ENCODE results near the gene MRPS2. TPM values are rescaled to one million over a fixed set of nuclear protein-coding genes. Genes with fewer than 3 reads are reported as not detected.

MRPS2 gene
- polyA plus RNA-seq, 1 donor (not counting 4 experiments of a cell fraction or from before 2014, with no cell fraction given), result 44.7 TPM

DNA sequence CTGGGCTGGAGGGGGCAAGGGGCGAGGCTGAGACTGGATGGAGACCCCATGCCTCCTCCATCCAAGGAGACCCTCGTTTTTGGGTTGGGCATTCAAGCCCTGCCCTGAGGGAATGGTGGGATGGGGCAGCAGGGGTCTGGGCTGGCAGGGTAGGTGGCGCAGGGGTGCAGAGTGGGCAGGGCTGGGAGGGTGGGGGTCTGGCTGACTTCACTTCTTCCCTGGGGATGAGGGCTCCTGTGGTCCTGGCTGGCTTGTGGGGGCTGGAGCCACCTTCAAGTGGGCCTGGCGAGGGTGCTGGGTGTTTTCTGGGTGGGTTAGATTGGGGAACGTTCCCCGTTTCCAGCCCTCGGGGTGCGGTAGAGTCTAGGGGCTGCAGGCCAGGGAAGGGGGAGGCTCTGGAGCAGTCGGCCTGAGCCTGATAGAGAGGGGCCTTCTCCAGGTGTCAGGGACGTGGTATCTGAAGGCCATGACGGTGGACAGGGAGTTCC is 21.2 kb downstream of the MRPS2 start:
- Histone ChIP-seq H2AFZ (ENCODE audit: control insufficient read depth, low read length) (no peak overlapping the region), H3K4me3 (ENCODE audit: control insufficient read depth in 2 of 3, extremely low read depth in 1 of 3, insufficient read depth in 2 of 3, low read depth in 1 of 3, low read length in 3 of 3) (no peak overlapping the region), H3K36me3 (ENCODE audit: control insufficient read depth in 2 of 2, extremely low read depth in 1 of 2, insufficient read depth in 2 of 2, low read length in 2 of 2) (no peaks in the 10 kb centered on the region), H3K79me2 (ENCODE audit: control insufficient read depth, insufficient read depth, low read length) (no peaks in the 10 kb centered on the region), H3K27me3 (ENCODE audit: control insufficient read depth, extremely low read depth, insufficient read depth, low read length) (peaks cover 4% of the 10 kb centered on the region), H3K9me1 (ENCODE audit: control insufficient read depth, extremely low read depth, insufficient read depth, low read length) (no peaks in the 10 kb centered on the region), H3K9me3 (ENCODE audit: control insufficient read depth, low read depth, low read length) (no peaks in the 10 kb centered on the region), H3K4me2 (ENCODE audit: control insufficient read depth, extremely low read depth, insufficient read depth, low read depth, low read length) (no peak overlapping the region), H4K20me1 (ENCODE audit: control insufficient read depth, extremely low read depth, insufficient read depth, low read length) (no peaks in the 10 kb centered on the region), H3K4me1 (ENCODE audit: control insufficient read depth, extremely low read depth, insufficient read depth, low read length) (no peaks in the 10 kb centered on the region), H3K27ac (ENCODE audit: control insufficient read depth, insufficient read depth, low read length) (no peak overlapping the region), H3K9ac (ENCODE audit: control insufficient read depth, extremely low read depth, insufficient read depth, low read length) (no peak overlapping the region)
- TF ChIP-seq, protein P1, sequence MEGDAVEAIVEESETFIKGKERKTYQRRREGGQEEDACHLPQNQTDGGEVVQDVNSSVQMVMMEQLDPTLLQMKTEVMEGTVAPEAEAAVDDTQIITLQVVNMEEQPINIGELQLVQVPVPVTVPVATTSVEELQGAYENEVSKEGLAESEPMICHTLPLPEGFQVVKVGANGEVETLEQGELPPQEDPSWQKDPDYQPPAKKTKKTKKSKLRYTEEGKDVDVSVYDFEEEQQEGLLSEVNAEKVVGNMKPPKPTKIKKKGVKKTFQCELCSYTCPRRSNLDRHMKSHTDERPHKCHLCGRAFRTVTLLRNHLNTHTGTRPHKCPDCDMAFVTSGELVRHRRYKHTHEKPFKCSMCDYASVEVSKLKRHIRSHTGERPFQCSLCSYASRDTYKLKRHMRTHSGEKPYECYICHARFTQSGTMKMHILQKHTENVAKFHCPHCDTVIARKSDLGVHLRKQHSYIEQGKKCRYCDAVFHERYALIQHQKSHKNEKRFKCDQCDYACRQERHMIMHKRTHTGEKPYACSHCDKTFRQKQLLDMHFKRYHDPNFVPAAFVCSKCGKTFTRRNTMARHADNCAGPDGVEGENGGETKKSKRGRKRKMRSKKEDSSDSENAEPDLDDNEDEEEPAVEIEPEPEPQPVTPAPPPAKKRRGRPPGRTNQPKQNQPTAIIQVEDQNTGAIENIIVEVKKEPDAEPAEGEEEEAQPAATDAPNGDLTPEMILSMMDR (optimal IDR thresholded peaks at IDR 0.05 in 1 of 3, IDR thresholded peaks at IDR 0.05 in 1 of 3, conservative IDR thresholded peaks at IDR 0.05 in 1 of 3; ENCODE audit: extremely low read depth in 1 of 3, insufficient read depth in 2 of 3, low read length in 3 of 3), result no peak
- no peak for TF ChIP-seq EZH2 (IDR thresholded peaks at IDR 0.05; ENCODE audit: low read length)
- DNase-seq (ENCODE audit: low read depth, low spot score), result no peak
- dilution Hi-C loops (cut with MboI; ENCODE audit: extremely low pct_ligation_motif_present, low sequenced_read_pairs), result no loop called here
- FAIRE-seq, result no peak

GRCh38 chr9:135522137-135522877 is 21.8 kb downstream of the MRPS2 start:
- H4K20me1 ChIP-seq (ENCODE audit: control insufficient read depth, extremely low read depth, insufficient read depth, low read length), result no peaks in the 10 kb centered on the region
- no peak overlapping the region for H3K27ac ChIP-seq (ENCODE audit: control insufficient read depth, insufficient read depth, low read length)
- no peaks in the 10 kb centered on the region for H3K4me1 ChIP-seq (ENCODE audit: control insufficient read depth, extremely low read depth, insufficient read depth, low read length)
- H3K27me3 ChIP-seq (ENCODE audit: control insufficient read depth, extremely low read depth, insufficient read depth, low read length), result peaks cover 4% of the 10 kb centered on the region
- dilution Hi-C loops (cut with MboI; ENCODE audit: extremely low pct_ligation_motif_present, low sequenced_read_pairs), result no loop called here
- H3K79me2 ChIP-seq (ENCODE audit: control insufficient read depth, insufficient read depth, low read length), result no peaks in the 10 kb centered on the region
- H3K4me3 ChIP-seq (ENCODE audit: control insufficient read depth in 2 of 3, extremely low read depth in 1 of 3, insufficient read depth in 2 of 3, low read depth in 1 of 3, low read length in 3 of 3), result no peak overlapping the region
- no peaks in the 10 kb centered on the region for H3K9me3 ChIP-seq (ENCODE audit: control insufficient read depth, low read depth, low read length)
- no peak overlapping the region for H3K4me2 ChIP-seq (ENCODE audit: control insufficient read depth, extremely low read depth, insufficient read depth, low read depth, low read length)
- H2AFZ ChIP-seq (ENCODE audit: control insufficient read depth, low read length), result no peak overlapping the region
- DNase-seq (ENCODE audit: low read depth, low spot score) (no peak), FAIRE-seq (no peak)
- H3K9ac ChIP-seq (ENCODE audit: control insufficient read depth, extremely low read depth, insufficient read depth, low read length), result no peak overlapping the region
- TF ChIP-seq, protein P1 (optimal IDR thresholded peaks at IDR 0.05 in 1 of 3, IDR thresholded peaks at IDR 0.05 in 1 of 3, conservative IDR thresholded peaks at IDR 0.05 in 1 of 3; ENCODE audit: extremely low read depth in 1 of 3, insufficient read depth in 2 of 3, low read length in 3 of 3), result no peak
- TF ChIP-seq EZH2 (IDR thresholded peaks at IDR 0.05; ENCODE audit: low read length), result no peak
- H3K36me3 ChIP-seq (ENCODE audit: control insufficient read depth in 2 of 2, extremely low read depth in 1 of 2, insufficient read depth in 2 of 2, low read length in 2 of 2), result no peaks in the 10 kb centered on the region
- no peaks in the 10 kb centered on the region for H3K9me1 ChIP-seq (ENCODE audit: control insufficient read depth, extremely low read depth, insufficient read depth, low read length)

Data from keratinocyte (primary cell).